NCI-H2171 (cell line): ENCODE measurements around the gene LY9.

Source experiments
- DNase-seq: peaks from one replicate; lab custom pipeline; 2025; lab: John Stamatoyannopoulos, UW

The LY9 gene, protein sequence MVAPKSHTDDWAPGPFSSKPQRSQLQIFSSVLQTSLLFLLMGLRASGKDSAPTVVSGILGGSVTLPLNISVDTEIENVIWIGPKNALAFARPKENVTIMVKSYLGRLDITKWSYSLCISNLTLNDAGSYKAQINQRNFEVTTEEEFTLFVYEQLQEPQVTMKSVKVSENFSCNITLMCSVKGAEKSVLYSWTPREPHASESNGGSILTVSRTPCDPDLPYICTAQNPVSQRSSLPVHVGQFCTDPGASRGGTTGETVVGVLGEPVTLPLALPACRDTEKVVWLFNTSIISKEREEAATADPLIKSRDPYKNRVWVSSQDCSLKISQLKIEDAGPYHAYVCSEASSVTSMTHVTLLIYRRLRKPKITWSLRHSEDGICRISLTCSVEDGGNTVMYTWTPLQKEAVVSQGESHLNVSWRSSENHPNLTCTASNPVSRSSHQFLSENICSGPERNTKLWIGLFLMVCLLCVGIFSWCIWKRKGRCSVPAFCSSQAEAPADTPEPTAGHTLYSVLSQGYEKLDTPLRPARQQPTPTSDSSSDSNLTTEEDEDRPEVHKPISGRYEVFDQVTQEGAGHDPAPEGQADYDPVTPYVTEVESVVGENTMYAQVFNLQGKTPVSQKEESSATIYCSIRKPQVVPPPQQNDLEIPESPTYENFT

GRCh38 chr1:160795951-160796383 lies at the start of gene LY9:
LY9 (plus strand) TSS chr1:160796174; CDS start chr1:160796188, 14 bp downstream.
- no peak for DNase-seq

DNA sequence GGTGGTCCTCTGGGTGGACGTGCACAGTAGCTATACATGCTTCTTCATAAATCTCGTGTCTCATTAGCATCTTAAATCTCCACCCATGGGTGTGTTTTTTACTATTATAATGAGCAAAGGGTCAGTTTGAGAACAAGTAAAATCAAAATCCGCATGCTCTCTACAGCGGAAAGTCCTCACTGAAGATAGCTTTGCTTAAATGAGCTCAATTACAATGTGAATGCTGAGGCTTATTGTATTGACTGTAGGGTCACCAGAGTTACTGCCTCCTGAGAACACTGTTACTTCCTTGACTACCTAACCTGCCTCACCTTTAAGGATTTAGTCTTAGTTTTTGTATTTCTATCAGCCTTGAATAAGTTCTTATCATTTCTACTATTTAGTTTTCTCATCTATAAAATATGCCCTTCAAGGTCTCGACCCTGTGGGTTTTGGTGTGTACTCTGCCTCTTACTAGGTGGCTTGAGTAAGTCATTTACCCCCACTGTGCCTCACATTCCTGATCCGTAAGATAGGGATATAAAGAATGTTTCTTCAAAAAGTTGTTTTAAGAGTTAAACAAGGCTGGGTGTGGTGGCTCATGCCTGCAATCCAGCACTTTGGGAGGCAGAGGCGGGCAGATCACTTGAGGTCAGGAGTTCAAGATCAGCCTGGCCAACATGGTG lies 49.0 kb upstream of the LY9 start:
- DNase-seq, result no peak

GRCh38 chr1:160747717-160748116 lies 48.3 kb upstream of the LY9 start:
- no peak for DNase-seq

DNA sequence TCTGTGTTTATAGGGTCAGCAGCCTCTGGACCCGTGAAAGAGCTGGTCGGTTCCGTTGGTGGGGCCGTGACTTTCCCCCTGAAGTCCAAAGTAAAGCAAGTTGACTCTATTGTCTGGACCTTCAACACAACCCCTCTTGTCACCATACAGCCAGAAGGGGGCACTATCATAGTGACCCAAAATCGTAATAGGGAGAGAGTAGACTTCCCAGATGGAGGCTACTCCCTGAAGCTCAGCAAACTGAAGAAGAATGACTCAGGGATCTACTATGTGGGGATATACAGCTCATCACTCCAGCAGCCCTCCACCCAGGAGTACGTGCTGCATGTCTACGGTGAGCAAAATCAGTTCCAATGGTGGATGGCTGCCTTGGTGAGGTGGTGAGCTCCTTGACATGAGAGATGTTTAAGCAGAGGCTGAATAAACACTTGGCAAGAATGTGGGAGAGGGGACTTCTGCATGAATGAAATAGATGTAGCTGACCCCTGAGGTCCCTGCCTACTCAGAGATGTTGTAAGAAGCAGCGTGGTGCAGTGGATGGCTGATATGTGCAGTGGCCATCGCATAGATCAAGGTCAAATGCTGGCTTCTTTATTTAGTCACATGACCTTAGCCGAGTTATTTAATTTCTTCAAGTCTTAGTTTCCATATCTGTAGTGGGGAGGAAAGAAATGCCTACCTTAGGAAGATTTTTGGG lies 47.6 kb upstream of the LY9 start:
- DNase-seq, result no peak

DNA sequence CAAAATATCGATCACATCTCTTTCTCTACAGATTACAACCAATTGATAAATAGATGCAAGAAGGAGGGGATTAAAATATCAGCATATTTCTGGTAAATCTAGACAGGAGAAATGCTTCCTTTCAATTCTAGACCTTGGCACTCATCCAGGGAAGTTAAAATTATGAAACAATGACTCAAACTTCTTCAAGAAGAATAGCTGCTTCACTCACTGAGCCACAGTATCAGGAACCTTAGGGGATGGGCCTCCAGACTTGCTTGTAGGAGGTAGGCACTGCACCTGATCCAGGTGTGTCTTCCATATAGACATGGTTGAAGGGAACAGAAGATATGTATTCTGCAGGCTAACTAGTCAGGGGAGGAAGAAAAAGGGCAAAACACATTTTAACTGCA lies 47.1 kb upstream of the LY9 start:
- no peak for DNase-seq

- no peak for DNase-seq
These were observed 45.4 kb upstream of the LY9 start for GRCh38 chr1:160750608-160751007.

- no peak for DNase-seq
These were observed 43.6 kb upstream of the LY9 start for GRCh38 chr1:160752406-160752805.

GRCh38 chr1:160752924-160753323 lies 43.0 kb upstream of the LY9 start:
- no peak for DNase-seq

GRCh38 chr1:160753594-160753993 lies 42.4 kb upstream of the LY9 start:
- DNase-seq, result no peak

DNA sequence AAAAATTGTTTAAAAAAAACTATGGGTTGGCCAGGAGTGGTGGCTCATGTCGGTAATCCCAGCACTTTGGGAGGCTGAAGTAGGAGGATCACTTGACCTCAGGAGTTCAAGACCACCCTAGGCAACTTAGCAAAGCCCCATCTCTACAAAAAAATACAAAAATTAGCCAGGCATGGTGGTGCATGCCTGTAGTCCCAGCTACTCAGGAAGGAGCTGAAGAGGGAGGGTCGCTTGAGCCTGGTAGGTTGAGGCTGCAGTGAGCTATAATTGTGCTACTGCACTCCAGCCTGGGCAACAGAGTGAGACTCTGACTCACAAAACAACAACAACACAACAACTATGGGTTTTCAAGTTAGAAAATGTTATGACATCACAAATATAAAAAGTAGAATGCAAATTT lies 40.5 kb upstream of the LY9 start:
- no peak for DNase-seq

- no peak for DNase-seq
These were observed 39.8 kb upstream of the LY9 start for GRCh38 chr1:160755911-160756848.

DNA sequence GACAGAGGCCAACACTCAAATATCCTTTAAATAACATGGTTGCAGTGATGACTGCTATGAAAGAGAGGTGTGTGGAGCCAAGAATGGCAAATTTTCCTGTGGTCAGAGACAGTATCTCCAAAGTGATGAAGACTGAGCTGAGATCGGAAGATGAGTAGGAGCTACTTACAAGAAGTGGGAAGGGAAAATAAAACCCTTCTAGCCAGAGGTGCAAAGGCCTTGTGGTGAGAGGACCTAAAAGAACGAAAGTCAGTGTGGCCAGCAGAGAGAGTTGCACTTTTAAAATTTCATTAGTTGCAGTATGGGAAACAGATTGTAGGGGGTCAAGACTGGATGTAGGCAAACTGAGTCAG lies 39.1 kb upstream of the LY9 start:
- no peak for DNase-seq

GRCh38 chr1:160758521-160758920 lies 37.5 kb upstream of the LY9 start:
- DNase-seq, result no peak

- DNase-seq, result no peak
These were observed 36.2 kb upstream of the LY9 start for GRCh38 chr1:160759740-160760139.

DNA sequence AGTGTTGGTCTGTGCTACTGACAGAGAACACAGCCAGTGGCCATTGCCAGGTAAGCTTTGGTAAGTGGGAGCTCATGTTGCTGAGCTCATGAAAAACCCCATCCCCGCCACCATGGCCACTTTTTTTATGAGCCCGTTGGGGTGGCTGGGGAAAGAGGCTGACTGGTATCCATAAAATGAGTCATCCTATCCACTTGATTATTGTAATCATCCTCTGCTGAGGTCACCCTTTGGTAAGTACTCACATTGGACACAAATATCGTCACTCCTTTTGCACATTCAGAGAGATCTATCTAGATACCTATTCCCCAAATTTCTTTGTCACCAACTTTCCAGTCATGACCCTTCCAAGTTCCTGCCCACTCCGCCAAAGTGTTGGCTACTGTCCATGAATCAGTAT lies 34.9 kb upstream of the LY9 start:
- no peak for DNase-seq

- DNase-seq, result no peak
These were observed 34.1 kb upstream of the LY9 start for GRCh38 chr1:160761886-160762285.

- no peak for DNase-seq
These were observed 32.0 kb upstream of the LY9 start for GRCh38 chr1:160763993-160764392.

- DNase-seq, result no peak
These were observed 28.3 kb upstream of the LY9 start for GRCh38 chr1:160767395-160768294.

DNA sequence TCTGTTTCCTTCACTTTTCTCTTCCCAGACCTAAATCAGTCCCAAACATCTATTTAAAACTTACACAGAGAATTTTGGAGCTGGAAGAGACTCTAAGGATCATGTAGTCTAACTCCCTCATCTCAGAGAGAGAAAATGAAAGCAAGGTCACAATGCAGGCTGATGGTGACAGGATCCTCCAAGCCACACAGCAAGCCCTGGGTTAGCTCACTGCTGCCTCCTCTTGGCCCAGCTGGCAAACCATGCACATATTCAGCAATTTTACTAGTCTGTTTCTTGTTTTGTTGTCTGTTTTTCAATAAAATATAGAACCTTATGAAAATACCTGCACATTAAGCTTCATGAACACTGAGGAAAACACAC lies 27.7 kb upstream of the LY9 start:
- DNase-seq, result no peak

GRCh38 chr1:160772331-160772730 lies 23.6 kb upstream of the LY9 start:
- DNase-seq, result no peak
